ENCODE results near the gene PSME1. TPM values are rescaled to one million over a fixed set of nuclear protein-coding genes. Genes with fewer than 3 reads are reported as not detected.

The PSME1 gene
- total and polyA plus RNA-seq, 2 of the 13 experiments (the other 11 are each of a cell fraction or from before 2014, with no cell fraction given) = 159 to 608 TPM

DNA sequence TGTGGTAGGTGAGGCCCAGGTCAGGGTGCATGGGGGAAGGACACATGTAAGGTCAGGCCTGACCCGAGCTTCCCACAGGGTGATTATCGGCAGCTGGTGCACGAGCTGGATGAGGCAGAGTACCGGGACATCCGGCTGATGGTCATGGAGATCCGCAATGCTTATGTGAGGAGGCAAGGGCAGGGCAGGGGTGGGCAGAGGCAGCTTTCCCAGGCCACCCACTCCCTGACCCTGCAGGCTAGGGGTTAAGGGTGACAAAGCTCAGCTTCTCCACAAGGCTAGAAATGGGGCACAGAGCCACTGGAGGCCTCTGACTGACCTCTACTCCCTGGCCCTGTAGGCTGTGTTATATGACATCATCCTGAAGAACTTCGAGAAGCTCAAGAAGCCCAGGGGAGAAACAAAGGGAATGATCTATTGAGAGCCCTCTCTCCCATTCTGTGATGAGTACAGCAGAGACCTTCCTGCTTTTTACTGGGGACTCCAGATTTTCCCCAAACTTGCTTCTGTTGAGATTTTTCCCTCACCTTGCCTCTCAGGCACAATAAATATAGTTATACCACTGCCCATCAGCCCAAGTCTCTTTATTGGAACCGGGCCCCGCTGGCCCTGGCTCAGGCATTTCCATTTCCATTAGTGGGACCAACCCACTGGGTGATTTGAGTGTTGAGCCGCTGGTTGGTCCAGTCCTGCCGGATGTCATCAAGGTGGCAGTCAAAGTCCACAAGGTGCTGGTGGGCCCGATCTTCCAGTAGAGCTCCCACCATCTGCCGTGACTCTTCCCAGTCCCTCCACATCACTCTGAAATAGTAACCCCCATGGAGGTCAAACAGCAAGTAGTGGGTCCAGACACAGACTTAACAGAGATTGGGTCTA is 2.6 kb downstream of the PSME1 start (continued):
- TF ChIP-seq E2F5 (CRISPR knock-in tag; conservative IDR thresholded peaks at IDR 0.05) = no peak
- TF ChIP-seq FOSL2 (CRISPR knock-in tag; IDR thresholded peaks at IDR 0.05) = no peak
- TF ChIP-seq ZC3H4 (CRISPR knock-in tag; IDR thresholded peaks at IDR 0.05; ENCODE audit: borderline replicate concordance) = no peak
- no peak for TF ChIP-seq TRAFD1 (CRISPR knock-in tag; IDR thresholded peaks at IDR 0.05; ENCODE audit: borderline replicate concordance)
- peak; percentile 19 for TF ChIP-seq POLR2AphosphoS5 (IDR thresholded peaks at IDR 0.05; ENCODE audit: low read depth, low read length)
- TF ChIP-seq CHD4 (IDR thresholded peaks at IDR 0.05; ENCODE audit: borderline replicate concordance, low read length) = no peak
- TF ChIP-seq JUNB (CRISPR knock-in tag; IDR thresholded peaks at IDR 0.05; ENCODE audit: borderline replicate concordance) = no peak
- no peak for TF ChIP-seq SP2 (CRISPR knock-in tag; IDR thresholded peaks at IDR 0.05)
- TF ChIP-seq KDM4B (CRISPR knock-in tag; IDR thresholded peaks at IDR 0.05) = no peak
- TF ChIP-seq ETV6 (CRISPR knock-in tag; conservative IDR thresholded peaks at IDR 0.05) = no peak
- TF ChIP-seq, protein P1, sequence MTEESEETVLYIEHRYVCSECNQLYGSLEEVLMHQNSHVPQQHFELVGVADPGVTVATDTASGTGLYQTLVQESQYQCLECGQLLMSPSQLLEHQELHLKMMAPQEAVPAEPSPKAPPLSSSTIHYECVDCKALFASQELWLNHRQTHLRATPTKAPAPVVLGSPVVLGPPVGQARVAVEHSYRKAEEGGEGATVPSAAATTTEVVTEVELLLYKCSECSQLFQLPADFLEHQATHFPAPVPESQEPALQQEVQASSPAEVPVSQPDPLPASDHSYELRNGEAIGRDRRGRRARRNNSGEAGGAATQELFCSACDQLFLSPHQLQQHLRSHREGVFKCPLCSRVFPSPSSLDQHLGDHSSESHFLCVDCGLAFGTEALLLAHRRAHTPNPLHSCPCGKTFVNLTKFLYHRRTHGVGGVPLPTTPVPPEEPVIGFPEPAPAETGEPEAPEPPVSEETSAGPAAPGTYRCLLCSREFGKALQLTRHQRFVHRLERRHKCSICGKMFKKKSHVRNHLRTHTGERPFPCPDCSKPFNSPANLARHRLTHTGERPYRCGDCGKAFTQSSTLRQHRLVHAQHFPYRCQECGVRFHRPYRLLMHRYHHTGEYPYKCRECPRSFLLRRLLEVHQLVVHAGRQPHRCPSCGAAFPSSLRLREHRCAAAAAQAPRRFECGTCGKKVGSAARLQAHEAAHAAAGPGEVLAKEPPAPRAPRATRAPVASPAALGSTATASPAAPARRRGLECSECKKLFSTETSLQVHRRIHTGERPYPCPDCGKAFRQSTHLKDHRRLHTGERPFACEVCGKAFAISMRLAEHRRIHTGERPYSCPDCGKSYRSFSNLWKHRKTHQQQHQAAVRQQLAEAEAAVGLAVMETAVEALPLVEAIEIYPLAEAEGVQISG (CRISPR knock-in tag; IDR thresholded peaks at IDR 0.05) = no peak; the same call in 1 of the 2 replicates
- no peak for TF ChIP-seq NRL (CRISPR knock-in tag; IDR thresholded peaks at IDR 0.05; ENCODE audit: borderline replicate concordance)
- peak; percentile 61; the same call in 1 of the 2 replicates for TF ChIP-seq GPN1 (CRISPR knock-in tag; IDR thresholded peaks at IDR 0.05; ENCODE audit: borderline replicate concordance)
- TF ChIP-seq ZNF343 (CRISPR knock-in tag; IDR thresholded peaks at IDR 0.05) = no peak
- no peak for TF ChIP-seq ZNF430 (CRISPR knock-in tag; IDR thresholded peaks at IDR 0.05)
- no peak for TF ChIP-seq NFE2L2 (IDR thresholded peaks at IDR 0.05; ENCODE audit: low read length)
- TF ChIP-seq RELA (CRISPR knock-in tag; IDR thresholded peaks at IDR 0.05) = no peak
- 0 out of 2 replicates have a peak, but pooled peaks have one; percentile 3 for TF ChIP-seq PPARG (CRISPR knock-in tag; conservative IDR thresholded peaks at IDR 0.05)
- no peak for TF ChIP-seq HES4 (CRISPR knock-in tag; IDR thresholded peaks at IDR 0.05; ENCODE audit: borderline replicate concordance)
- TF ChIP-seq, protein P2, sequence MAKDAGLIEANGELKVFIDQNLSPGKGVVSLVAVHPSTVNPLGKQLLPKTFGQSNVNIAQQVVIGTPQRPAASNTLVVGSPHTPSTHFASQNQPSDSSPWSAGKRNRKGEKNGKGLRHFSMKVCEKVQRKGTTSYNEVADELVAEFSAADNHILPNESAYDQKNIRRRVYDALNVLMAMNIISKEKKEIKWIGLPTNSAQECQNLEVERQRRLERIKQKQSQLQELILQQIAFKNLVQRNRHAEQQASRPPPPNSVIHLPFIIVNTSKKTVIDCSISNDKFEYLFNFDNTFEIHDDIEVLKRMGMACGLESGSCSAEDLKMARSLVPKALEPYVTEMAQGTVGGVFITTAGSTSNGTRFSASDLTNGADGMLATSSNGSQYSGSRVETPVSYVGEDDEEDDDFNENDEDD (CRISPR knock-in tag; IDR thresholded peaks at IDR 0.05; ENCODE audit: borderline replicate concordance) = no peak
- no peak for TF ChIP-seq ZNF510 (CRISPR knock-in tag; IDR thresholded peaks at IDR 0.05; ENCODE audit: low read depth)
- no peak for TF ChIP-seq ZNF329 (CRISPR knock-in tag; IDR thresholded peaks at IDR 0.05; ENCODE audit: low read depth)
- no peak for TF ChIP-seq ZSCAN22 (CRISPR knock-in tag; IDR thresholded peaks at IDR 0.05)
- no peak for TF ChIP-seq HIVEP1 (CRISPR knock-in tag; IDR thresholded peaks at IDR 0.05)
- no peak for TF ChIP-seq ZNF776 (CRISPR knock-in tag; IDR thresholded peaks at IDR 0.05)

Measured in HepG2 (cell line).